Cerebellar cortex (tissue), 1 donor: Measurements from ENCODE around the gene TBCA.
"Not testable (repeated sequence)": the region's sequence is repeated elsewhere in the genome, so short reads cannot be mapped to it uniquely, and the experiment has no call there.

ENCODE experiments used
- DNase-seq: peaks from one replicate; pipeline ENCODE4 v3.0.0-alpha.2; 2015; ENCODE audit warnings: low spot score

The TBCA gene

DNA sequence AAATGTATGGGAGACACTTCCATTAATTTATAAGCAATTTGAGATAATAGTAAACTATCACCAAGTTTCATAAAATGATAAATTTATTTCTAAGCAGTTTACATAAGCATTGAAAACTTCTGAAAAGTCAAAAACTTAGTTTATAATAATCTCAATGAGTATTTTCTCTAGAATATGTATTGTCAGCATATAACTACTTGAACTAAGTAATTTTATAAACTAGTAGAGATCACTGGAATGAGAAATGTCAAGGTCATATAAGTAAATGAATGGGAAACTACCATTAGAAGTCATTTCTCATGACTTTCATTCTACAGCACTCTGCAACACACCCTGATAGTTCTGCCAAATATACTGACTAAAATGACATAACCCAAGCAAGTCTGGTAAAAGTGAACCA lies 3.4 kb downstream of the TBCA start:
- no peak for DNase-seq

DNA sequence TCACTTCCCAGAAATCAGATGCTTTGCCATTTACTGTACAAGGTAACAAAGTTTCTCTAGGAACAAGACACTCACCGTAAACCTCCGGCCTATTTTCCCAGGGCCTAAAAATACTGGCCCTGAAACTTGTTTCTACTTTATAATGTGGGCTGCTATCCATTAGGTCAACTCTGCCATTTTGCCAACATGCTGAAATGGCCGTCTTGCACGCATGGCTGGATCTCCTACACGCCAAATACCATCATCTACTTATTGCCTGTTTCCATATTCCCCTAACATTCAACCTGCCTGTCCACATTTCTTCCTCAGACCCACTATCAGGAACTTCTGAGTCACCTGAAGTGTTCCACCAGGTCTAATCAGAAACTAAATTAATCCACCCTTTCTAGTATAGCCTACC lies 4.7 kb downstream of the TBCA start:
- DNase-seq = no peak

DNA sequence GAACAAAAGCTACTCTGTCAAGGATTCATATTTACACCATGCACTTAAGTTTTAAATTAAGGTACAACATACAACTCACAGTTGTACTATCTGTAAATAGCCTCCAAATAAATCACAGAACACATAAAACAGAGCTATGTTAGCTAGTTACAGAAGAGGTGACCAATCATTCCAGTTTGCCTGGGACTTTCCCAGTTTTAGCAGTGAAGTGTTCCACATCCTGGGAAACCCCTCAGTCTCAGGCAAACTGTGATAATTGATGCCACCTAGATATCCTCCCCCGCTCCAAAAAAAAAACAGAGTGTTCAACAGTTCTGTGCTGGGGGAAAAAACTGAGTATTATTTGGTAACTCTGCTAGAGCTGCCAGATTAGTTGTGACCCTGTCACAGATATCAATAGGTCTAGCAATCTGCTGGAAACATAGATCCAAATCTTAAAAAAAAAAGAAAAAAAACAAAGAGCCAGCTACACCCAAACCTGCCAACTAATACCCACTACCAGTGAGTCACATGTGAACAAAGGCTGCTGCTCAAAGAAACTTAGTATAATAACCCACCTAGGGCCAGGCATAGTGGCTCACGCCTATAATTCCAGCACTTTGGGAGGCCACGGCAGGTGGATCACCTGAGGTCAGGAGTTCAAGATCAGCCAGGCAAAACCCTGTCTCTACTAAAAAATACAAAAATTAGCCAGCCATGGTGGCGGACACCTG lies 5.7 kb downstream of the TBCA start:
- DNase-seq = no peak

DNA sequence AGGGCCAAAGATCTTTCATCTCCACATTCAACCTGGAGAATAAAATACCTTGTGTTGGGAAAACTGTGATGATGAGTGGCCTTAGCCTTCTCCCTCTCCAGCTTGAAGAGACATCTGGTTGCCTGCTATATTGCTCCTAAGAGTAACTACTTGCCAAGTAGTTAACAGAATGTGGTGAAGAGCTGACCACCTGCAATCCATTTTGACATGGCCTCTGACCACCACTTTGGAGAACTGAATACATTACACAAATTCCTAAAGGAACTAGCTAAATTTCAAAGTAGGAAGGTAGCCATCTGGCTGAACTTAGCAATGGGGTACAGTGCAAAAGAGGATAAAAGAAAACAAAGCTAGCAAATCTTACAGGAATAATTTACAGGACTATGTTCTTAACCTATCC lies 7.2 kb downstream of the TBCA start:
- DNase-seq = no peak

DNA sequence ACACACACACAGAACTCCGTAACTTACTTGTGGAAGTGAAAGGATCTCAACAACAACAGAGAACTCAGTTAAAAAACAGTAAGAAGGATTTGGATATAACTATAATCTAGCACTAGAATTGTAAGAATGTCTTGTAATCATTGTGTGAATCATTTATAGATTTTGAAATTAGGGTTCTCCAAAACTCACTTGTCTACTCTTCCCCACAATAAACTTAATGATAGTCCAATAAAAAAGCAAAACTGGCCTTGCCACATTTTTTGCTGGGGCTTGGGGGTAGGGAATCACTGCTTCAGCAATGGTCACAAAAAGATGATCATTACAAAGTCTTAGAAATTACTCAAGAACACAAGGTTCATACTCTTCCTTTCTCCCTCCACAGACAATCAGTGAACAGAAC lies 8.8 kb downstream of the TBCA start:
- no peak for DNase-seq

DNA sequence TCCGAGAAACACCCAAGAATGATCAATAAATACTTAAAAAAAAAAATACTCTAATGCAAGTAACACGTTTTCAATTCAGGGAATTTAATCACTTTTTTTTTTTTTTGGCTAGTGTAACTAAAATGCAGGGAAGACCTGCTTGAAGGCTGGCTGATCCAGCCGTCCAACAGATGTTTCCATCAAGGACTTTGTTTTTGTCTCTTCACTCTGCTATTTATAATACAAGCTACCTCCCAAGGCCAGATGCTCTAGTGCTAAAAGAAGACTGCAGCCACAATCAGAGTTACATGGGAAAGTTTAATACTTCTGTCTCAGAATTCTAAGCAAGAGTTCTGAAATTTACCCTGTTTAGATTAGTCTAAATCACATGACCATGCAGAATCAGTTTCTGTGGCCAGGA lies 14.5 kb downstream of the TBCA start:
- no peak for DNase-seq

DNA sequence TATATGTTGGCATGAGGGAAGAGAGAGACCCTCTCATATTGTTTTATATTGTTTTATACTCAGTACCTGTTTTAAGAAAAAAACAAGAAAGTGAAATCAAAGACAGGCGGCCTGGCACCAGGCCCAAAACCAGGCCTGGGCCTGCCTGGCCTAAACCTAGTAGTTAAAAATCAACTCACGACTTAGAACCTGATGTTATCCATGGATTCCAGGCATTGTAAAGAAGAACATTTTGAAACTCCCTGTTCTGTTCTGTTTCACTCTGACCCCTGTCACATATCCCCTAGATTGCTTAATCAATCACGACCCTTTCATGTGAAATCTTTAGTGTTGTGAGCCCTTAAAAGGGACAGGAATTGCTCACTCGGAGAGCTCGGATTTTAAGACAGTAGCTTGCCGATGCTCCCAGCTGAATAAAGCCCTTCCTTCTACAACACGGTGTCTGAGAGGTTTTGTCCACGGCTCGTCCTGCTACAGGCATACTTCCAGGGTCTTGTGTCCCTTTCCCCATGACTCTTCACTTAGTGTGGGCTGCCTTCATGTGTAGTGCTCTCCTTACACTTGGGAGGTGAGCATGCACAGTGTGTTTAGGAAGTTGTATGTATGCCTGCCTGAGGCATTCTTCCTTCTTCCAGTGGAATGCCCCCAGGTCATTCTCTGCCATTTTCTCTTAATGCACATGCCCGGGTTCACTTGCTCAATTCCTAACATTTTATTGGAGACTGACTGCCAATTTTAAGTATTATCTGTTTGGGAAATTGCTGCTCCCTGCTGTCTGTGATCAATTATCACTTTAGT lies 17.8 kb downstream of the TBCA start:
- no peak for DNase-seq

DNA sequence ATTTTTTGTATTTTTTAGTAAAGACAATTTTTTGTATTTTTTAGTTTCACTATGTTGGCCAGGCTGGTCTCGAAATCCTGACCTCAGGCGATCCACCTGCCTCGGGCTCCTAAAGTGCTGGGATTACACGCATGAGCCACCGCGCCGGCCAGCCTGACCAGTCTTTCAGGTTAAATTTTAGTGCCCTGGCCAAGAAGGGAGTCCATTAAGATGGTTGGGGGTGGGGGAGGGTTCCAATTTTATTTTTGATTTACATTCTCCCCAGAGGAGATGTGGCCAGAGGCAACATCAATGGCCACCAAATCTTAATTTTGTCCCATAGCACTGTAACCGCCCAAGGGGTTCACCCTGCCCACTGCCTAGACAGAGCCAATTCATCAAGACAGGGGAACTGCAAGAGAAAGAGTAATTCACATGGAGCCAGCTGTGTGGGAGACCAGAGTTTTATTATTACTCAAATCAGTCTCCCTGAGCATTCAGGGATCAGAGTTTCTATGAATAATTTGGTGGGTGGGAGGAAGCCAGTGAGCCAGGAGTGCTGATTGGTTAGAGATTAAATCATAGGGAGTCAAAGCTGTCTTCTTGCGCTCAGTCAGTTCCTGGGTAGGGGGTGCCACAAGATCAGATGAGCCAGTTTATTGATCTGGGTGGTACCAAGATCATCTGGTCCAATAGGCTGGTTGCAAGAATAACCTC lies 24.7 kb downstream of the TBCA start:
- DNase-seq = no peak

DNA sequence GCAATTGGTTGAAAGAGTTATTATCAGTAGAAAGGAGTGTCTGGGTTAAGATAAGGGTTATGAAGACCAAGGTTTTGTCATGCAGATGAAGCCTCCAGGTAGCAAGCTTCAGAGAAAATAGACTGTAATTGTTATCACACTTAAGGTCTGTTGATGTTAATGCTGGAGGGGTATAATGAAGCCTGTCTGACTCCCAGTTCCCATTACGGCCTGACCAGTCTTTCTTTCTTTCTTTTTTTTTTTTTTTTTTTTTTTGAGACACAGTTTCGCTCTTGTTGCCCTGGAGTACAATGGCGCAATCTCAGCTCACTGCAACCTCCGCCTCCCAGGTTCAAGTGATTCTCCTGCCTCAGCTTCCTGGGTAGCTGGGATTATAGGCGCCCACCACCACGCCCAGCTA lies 25.2 kb downstream of the TBCA start:
- not testable (repeated sequence) for DNase-seq

DNA sequence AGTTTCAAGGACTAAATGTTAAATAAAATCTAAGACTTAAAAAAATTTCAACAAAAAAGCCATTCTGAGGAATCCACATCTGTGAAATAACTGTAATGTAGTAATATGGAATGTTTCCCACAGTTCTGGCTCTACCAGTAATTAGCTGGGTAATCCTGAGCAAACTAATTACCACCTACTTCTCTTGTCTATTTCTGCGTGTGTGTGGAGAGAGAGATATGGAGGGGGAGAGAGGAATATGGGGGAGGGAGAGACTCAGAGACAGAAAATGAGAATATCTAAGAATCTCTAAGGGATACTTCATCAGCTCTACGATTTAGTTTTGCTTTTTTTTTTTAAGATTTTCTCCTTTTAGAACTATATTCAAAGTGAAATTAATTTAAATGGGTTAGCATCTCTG lies 28.0 kb downstream of the TBCA start:
- no peak for DNase-seq

DNA sequence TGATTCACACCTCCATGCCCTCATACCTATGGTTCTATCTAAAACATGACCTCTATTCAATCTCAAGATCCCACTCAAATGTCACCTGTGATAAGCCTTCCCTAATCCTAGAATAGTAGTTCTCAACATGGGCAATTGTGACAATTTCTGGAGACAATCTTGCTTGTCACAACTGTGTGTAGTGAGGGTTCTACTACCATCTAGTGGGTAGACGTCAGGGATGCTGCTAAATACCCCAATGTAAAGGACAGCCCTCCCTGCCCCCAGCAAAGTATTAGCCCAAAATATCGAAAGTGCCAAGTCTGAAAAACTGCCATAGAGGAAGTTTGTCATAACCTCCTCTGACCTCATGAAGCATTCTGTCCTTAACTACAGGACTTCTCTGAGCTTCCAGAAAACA lies 32.0 kb downstream of the TBCA start:
- no peak for DNase-seq

DNA sequence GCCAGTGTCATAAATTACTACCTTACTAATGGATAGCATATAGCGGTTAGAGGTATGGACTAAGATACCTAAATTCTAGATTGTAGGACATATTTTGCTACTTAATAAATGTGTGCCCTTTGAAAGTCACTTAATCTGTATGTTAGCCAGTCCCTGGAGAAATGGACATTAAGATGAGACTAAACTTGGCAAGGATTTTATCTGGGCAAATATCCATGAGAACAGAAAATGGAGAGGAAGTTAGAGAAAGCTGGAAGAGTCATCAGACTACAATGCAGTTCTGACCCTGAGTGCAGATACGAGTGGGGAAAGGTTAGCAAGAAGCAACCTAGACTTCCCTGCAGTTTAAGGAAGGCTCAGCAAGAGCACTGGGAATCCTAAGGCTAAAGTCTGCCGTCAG lies 33.0 kb downstream of the TBCA start:
- no peak for DNase-seq

DNA sequence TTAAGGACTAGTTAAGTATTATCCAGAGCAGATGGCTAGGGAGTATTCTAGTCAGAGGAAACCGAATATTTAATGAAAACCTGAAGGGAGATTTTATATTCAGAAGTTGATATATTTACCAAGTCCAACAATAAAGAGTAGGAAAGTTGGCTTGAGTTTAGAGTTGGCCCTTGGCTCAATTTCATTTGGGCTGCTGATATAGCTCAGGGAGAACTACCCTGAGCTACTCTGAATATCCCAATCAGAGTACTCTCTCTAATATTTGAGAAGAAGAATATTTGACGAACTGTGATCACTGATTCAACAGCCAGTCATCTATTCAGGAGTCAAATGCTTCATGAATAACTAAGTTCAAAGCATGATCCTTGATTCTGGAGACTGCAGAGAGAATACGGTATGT lies 34.5 kb downstream of the TBCA start:
- DNase-seq = no peak

DNA sequence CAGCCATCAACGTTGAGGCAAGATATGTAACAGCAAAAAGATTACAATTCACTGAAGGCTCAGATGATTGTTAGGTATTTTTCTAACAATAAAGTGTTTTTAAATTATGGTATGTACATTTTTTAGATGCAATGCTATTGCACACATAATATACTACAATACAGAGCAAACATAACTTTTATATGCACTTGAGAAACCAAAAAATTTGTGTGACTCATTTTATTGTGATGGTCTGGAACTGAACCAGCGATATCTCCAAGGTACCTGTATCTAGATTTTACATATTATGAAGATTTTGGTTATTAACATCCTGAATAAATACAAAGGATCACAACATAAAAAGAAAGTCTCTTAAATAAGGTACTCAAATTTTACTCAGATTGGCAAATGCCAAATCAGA lies 41.3 kb downstream of the TBCA start:
- no peak for DNase-seq

DNA sequence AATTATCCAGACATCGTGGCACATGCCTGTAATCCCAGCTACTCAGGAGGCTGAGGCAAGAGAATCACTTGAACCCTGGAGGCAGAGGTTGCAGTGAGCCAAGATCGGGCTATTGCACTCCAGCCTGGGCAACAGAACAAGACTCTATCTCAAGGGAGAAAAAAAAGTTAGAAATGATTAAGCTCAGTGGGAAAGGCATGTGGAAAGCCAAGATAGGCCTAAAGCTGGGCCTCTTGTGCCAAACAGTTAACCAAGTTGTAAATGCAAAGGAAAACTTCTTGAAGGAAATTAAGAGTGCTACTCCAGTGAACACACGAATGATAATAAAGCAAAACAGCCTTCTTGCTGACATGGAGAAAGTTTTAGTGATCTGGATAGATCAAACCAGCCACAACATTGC lies 43.0 kb downstream of the TBCA start:
- DNase-seq = no peak

DNA sequence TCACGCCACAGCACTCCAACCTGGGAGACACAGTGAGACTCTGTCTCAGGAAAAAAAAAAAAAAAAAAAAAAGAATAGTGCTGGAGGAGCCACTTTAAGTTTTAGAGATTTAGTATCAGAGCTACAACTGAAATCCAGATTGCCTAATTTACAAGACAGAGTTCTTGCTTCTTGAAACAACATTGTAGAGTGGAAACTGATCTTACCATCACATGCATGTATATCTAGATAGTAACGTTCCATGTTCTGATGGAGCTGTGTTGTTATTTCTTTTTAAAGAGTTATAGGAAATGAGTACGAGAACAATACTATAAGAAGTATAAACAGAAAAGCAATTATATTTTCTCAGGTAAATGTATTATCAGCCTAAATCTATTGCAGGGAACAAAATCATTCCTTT lies 48.9 kb downstream of the TBCA start:
- no peak for DNase-seq

DNA sequence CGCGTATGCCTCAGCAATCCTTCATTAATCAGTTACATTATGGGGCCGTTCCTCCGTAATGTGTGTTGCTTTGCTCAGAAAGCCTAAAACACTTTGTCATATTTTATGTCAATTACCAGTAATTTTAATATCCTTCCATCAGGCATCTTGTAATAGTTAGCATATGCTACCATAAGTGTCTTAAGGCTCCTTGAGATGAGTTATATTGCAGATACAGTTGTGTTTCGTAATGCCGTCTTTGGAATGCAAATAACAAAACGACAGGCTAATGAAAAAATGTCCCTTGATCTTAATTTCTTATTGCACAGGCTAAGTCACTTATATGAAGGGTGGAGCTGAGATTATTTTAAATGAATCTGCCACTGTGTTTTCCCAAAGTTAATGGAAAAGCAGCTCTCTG lies 50.5 kb downstream of the TBCA start:
- no peak for DNase-seq

DNA sequence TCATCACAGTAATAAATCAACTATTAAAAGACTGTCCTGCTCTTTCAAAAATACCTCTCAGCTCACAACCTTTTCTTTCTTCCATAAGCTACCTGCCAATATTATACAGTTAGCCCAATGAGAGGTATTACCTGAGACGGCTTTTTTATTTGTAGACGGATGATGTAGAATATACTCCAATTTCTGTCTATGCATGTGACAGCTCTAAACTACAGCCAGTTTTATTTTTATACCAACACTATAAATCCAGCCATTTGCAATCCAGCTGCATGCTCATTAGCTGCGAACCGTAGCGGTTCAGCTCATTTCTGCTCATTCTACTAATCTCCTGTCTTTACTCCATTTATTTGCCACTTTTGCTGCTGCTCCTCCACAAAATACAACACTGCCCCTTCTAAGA lies 51.2 kb downstream of the TBCA start:
- no peak for DNase-seq

DNA sequence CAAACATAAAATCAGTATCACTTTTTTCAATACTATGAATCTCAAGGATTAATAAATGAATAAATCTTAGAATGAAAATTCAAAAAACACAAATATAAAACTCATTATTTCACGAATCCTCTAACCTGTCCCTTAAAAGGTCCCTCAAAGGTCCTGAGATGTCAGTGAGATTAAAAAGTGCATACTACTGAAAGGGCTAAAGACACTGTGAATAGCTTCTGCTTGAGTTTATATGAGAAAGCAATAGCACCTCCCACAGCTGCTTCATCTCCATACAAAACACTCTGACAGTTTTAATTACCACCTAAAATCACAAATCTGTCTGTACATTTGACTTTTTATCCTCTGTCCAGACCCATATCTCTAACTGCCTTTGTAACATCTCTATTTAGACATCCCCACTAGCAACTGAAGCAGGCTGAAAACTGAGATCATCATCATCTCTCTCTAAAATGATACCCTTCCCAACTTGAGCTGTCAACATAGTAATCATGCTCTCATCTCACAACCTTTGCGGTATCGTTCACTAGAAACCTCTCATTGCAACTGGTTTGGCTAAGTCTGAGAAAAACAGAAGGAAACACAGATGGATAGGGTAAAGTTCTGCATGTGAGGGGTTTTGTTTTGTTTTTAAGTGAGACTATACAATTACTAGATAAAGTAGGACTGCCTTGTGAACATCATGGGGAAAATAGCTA lies 56.3 kb downstream of the TBCA start:
- DNase-seq = no peak

DNA sequence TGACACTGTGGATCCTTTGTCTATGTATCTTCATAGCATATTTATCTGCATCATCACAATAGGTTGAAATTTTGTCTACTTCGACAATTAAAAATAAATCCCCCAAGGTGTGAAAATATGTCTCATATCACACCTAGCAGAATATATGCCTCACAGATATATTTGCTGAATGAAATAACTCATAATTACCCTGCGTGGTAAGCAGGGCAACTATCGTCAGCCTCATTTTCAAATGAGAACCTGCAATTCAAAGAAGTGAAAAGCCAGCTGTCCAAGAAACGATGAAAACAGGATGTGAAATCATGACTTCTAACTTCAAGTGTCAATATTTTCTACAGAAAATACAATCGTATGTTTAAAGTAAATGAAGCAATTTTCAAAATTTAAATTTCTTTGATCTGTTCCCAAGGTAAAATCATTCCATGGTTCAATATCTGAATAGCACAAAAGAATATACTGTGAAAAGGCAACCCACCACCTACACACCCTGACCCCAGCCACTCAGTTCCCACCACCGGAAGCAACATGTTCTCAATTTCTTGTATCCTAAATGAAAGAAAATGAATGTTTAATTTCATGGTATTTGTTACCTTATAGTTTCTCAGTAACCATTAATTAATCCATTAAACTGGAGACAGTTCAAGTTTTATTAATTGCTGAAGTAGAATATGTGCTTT lies 57.1 kb downstream of the TBCA start:
- no peak for DNase-seq

DNA sequence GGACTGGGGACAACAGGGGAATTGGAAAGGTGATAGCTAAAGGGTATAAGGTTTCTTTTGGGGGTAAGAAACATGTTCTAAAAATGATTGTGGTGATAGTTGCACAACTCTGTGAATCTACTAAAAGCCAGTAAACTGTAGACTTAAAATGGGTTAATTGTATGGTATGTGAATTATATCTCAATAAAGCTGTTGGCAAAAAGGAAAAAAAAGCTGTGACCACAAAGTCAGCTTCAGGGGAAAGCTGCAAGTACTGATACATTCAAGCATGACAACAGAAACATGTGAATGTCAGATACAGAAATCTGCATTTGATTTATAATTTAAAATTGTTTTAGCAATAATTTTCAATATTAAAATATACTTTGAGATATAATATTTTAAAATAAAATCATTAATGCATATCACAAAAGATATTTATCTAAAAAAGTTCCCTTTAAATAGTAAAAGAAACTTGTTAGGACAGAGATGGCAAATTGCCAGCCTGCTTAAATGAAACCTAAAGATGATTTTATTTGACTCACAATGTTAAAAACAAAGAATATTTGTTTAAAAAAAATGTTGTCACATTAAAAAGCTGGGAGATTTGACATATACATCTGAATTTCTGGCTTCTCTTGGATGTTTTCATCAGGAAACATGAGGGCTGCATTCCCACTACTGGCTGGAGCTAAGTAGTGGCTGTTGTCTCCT lies 66.0 kb downstream of the TBCA start:
- no peak for DNase-seq
